Measurements from ENCODE around the gene PABPC4L.
A peak's percentile ranks its signal among the peaks of the same experiment; 100 is the strongest.
"Not testable (repeated sequence)": the region's sequence is repeated elsewhere in the genome, so short reads cannot be mapped to it uniquely, and the experiment has no call there.

The PABPC4L gene

DNA sequence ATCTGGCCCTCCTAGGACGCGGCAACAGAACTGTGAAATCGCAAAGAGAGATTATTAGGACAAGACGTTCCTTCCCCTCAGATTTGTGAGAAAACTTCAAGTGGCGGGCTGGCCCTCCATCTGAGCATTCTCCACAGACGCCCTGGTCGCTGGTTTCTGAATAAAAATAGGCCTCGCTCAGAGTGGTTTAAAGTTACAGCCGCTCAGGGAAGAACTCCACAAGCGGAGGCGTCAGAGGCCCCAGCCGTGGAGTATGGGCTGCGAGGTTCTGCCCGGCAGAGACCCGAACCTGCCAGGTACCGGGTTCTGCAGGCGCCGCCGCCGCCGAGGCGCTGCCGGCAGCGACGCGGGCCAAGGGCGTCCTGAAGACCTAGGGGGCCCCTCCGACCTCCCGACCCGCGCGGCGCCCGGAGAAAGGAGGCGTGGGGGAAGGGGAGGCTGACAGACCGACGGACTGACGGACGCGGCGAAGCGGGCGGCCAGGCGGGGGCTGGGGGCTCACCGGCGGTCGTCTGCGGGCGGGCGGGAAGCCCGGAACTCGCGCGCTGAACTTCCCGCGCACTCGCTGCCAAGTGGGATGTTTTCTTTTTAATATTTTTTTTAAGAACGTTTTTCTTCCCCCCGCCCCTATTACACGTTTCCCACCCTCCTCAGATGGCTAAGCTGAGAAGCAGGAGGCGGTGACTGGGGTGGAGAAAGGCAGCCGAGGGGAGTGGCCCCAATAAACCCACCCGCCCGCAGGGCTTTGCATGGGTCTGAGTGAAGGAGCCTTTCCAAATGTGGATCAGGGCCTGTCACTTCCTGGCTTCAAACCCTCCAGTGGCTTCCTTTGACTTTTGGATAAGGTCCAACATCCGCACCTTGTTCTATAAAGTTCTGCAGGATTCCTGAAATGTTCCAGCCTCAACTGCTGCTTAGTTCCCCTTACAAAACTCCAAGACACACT, at the start of gene PABPC4L:
Gene PABPC4L (minus strand): TSS at position 574 of the 946 bp plus-strand sequence. CDS start 770 bp downstream, outside the sequence.
- DNase-seq (ENCODE audit: low spot score), result peak; percentile 20

DNA sequence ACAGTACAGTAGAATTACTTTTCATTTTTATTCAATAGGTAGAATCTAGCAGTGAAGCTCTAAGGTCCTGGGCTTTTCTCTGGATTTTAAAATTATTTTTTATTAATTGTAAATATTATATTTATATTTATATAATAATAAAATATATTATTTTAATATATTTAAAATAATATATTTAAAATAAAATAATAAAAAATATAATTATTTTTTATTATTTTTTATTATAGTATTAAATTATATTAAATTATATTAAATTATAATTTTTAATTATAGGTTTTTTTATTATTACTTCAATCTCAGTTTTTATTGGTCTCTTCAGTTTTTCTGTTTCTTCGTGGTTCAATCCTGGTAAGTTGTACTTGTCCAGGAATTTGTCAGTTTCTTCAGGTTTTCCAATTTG, 49.7 kb upstream of the PABPC4L start:
- no peak for DNase-seq (ENCODE audit: low spot score)

DNA sequence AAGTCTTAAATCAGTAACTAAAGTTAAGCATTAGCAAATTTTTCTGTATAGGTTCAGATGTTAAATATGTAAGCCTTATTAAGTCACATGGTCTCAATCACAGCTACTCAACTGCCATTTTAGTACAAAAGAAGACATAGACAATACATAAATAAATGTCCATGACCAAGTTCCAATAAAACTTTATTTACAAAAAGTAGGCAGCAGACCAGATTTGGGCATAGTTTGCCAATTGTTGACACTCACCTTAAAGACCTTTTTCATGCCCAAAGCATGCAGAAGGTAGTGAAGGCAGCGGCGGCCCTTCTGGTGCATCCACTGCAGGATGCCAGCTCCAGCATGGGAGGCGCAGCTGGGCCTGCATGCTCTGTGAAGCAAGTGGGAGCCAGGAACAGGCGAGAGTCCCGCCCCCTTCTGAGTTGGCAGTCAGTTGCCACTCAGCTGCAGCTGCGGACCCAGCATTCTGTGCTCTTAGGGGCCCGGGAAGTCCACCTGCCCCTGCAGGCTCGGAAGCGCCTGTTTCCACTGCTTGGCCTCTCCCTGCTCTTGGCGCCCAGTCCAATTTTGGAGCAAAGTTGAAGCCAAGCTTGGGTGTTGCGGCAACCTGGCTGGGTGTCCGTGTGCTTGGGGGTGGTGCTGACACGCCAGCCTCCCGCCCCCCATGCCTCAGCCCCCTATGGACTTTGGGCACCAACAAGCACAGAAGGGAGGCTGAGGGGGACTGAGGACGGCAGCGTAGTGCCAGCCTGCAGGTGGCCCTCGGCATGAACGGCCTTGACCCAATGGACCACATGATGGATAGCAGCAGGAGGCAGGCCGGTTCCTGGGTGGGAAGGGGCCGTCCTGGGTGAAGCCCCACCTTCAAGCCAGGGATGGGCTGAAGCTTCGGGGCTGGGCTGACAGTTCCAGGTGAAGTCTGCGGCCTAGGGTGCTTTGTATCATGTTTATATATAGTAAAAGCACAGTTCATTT, 42.4 kb upstream of the PABPC4L start:
- no peak for DNase-seq (ENCODE audit: low spot score)

DNA sequence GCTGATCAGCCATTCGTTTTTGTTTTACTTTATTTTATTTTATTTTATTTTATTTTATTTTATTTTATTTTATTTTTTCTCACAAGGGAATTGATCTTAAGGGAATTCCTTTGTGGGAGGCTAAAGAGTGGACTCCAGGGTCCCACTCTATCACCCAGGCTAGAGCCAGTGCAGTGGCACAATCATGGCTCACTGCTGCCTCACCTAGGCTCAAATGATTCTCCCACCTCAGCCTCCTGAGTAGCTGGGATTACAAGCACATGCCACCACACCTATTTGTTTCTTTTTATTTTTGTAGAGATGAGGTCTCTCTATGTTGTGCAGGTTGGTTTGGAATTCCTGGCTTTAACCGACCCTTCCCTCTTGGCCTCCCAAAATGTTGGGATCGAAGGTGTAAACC, 17.5 kb upstream of the PABPC4L start:
- DNase-seq (ENCODE audit: low spot score), result no peak

DNA sequence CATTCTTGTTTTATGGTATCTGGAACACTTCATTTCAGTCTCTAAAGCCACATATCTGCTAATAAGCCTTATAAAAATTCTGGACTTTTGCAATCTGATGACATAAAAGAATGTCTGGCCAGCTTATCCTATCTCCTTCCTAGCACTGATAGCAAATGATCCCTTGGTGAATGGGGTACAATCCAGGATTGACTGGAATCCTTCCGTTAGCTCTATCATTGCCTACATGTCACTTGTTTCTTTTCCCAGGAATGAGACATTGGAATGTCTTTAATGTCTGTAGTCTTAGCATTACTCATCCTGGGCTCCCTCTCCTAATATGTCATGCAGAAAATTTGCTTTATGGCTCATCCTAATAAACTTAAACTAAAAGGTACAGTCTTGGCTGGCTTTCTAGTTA, 14.8 kb upstream of the PABPC4L start:
- DNase-seq (ENCODE audit: low spot score), result no peak

DNA sequence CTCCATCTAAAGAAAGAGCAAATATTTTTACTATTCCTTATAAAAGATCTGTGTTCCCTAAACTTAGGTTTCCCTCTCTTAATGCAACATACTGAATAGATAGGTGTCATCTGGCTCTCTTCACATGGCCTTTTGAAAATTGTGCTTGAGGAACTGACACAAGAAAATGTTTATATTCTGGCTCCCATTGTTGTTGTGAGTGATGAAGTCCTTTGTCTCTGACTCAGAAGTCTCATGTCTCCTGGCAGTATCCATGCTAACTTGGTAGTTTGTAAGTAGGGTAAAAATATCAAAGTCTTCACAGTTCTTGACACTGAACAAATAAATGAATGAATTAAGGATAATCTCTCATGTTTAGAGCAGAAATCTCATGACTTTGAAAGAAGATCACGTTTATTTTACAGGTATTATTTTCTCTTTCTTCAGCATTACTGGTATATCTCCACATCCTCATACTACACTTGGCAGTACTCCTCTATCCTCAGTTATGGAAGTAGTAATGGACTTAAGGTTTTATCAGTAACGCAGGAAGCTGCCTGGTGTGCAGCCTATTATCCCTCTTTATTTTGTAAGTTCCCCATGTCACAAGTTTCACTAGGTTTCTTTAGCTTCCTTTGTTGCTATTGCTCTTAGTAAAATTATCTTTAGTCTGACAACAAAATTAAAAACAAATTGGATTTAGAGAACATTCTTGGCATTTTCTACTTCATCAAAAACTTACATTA, 14.2 kb upstream of the PABPC4L start:
- no peak for DNase-seq (ENCODE audit: low spot score)

DNA sequence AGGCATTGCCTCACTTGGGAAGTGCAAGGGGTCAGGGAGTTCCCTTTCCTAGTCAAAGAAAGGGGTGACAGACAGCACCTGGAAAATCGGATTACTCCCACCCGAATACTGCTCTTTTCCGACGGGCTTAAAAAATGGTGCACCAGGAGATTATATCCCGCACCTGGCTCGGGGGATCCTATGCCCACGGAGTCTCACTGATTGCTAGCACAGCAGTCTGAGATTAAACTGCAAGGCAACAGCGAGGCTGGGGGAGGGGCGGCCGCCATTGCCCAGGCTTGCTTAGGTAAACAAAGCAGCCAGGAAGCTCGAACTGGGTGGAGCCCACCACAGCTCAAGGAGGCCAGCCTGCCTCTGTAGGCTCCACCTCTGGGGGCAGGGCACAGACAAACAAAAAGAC, 6.4 kb upstream of the PABPC4L start:
- DNase-seq (ENCODE audit: low spot score), result not testable (repeated sequence)

DNA sequence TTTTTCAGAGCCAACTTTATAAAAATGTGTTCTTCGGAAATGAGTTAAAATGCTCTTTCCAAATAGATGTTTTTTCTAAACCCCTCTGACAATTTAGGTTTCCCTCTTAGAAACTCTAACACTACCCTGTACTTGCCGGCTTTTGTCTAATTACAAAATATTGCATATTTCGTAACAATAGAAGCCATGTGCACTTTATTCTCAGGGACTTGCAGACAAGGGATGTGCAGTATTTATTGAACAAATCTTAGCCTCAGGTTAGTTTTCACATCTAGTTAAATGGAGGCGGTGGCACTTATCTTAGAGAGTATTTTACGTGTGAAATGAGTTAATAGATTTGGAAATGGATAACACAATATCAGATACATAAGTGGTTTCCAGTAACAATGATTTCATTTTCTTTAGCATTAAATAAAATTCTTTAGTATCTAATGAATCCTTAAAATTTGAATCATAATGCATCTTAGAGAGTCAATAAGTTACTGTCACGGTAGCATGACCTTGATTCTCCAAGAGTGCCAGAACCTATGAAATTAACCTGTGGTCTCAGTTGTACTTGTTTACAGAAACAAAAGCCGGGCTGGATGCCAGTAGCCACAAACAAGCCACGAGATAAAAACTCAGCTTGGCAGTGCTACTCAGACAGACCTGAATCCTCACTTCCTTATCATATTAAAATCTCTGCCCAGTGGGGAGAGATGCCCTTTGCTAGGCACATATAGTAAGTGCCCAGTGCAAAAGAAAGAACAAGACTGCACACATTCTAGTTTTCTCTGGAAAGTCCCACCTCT, 772 bp upstream of the PABPC4L start:
- no peak for DNase-seq (ENCODE audit: low spot score)

DNA sequence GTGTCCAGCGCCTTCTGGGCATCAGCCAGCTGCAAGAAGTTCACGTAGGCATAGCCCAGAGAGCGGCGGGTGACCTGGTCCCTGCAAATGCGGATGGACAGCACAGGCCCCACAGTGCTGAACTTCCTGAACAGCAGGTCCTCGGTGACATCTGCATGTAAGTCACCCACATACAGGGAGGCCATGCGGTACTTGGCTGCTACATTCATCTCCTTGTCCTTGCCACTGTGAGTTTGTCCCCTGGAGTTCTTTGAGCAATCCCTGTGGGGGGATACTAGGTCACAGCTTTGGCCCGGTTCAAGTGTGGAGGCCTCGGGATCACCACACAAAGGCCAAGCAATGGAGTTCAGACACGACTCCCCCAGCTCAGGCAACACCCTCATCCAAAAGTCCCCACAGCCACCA, 776 bp downstream of the PABPC4L start:
- peak; percentile 5 for DNase-seq (ENCODE audit: low spot score)

DNA sequence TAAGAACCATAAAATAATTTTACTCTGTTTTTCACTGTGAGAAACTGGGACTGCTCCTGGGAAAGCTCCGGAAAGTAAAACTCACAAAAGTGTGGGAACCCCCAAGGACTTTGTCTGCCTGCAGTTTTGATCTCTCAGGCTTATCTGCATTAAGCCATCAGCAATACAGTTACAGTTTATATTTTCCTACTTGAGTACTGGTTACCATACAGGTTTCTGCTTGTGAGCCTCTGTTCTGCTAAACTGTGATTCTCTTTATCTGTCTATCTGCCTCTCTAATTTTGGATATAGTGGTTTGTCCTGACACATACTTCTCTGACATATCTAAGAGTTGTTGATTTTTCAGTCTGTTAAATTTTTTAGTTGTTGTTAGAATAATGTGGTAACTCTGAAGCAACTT, 11.6 kb downstream of the PABPC4L start:
- no peak for DNase-seq (ENCODE audit: low spot score)

DNA sequence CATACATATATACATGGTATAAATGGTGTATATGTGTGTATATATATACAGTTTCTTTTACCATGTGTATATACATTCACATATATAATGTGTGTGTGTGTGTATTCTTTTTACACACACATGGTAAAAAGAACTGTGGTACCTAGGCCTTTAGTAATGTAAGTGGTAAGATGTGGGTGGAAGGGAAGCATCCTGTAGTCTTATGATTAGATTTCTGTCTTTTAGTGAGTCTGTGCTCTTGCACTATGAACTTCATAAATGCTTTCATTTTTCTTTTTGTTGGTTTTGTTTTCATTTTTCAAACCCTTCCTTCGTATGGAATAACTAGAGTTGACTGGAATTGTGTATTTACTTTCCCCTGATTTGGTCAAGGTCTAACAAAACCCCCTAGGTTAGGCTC, 12.1 kb downstream of the PABPC4L start:
- DNase-seq (ENCODE audit: low spot score), result no peak

DNA sequence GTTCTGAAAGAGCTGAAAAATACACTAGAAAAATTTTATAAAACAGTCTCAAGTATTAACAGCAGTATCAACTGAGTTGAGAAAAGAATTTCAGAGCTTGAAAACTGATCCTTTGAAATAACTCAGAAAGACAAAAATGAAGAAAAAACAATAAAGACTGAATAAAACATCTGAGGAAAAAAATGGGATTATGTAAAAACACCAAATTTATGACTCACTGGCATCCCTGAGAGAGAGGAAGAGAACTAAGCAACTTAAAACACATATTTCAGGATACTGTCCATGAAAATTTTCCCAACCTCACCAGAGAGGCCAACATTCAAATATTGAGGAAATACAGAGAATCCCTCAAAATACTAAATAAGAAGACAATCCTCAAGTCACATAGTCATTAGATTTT, 22.9 kb downstream of the PABPC4L start:
- no peak for DNase-seq (ENCODE audit: low spot score)

DNA sequence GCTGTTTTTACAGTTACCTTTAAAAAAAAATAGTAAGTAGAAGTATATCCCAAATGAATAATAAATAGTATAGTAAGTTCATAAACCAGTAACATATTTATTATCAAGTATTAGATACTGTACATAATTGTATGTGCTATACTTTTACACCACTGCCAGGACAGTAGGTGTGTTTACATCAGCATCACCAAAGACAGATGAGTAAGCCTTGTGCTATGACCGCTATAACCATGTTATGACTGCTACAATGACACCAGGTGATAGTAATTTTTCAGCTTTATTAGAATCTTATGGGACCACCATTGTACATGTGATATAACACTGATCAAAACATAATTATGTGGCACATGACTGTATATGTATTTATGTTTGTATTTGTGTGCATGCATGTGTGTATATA, 27.3 kb downstream of the PABPC4L start:
- no peak for DNase-seq (ENCODE audit: low spot score)

DNA sequence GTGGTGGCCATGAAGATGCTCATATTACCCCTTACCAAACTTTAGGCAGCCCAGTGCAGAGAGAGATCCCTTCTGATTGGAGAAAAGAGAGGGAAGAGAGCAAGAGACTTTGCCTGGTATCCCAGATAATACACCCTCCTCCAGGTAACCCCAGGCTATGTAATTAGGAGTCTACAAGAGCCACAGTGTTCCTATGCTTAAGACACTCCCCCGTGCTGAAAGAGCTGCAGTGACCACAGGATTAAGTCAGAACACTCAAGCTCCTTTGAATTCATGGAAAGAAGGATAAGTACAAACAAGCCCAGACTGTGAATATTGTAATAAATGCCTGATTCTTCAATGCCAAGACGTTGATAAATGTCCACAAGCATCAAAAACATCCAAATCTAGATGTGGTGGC, 41.4 kb downstream of the PABPC4L start:
- DNase-seq (ENCODE audit: low spot score), result no peak

DNA sequence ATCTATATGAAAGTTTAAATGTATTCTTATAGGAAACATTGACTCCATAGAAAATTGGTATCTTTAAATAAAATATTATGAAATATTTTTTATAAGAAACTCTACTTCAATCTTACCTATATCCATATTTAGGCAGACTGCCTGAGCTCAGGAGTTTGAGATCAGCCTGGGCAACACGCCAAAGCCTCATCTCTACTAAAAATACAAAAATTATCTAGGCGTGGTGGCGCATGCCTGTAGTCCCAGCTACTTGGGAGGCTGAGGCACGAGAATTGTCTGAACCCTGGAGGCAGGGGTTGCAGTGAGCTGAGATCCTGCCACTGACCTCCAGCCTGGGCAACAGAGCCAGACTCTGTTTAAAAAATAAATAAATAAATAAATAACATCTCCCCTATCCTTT, 47.5 kb downstream of the PABPC4L start:
- no peak for DNase-seq (ENCODE audit: low spot score)

DNA sequence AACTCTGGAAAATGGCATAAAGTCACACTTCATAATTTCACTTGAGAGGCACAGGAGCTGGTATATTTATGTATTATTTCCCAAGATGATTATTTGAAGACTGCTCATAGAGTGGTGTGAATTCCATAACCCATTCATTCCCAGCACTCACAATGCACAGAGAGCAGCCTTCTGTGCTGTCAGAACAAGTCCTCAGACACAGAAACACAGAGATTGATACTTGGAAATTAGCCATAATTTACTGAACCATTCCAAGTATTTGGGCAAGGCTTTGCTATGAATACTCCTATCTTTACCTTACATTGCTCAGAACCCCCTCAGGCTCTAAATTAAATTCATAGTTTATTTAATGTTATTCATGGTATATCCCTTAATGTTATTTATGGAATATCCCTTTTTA, 53.6 kb downstream of the PABPC4L start:
- DNase-seq (ENCODE audit: low spot score), result no peak

Data from AG08396 (cell line).